ENCODE measurements around the gene SLC25A1.

GRCh38 chr22:19136915-19137314 lies 41.6 kb downstream of the SLC25A1 start:
- TF ChIP-seq JUN (IDR thresholded peaks at IDR 0.05) (no peak), ATOH8 (CRISPR knock-in tag; IDR thresholded peaks at IDR 0.05; ENCODE audit: low read depth) (no peak), KDM1A (IDR thresholded peaks at IDR 0.05; ENCODE audit: low read depth) (no peak), MAX (IDR thresholded peaks at IDR 0.05) (no peak), EP300 (IDR thresholded peaks at IDR 0.05) (no peak), RAD21 (conservative IDR thresholded peaks at IDR 0.05 in 1 of 2, IDR thresholded peaks at IDR 0.05 in 1 of 2) (no peak), MYC (IDR thresholded peaks at IDR 0.05; ENCODE audit: borderline replicate concordance, low read length) (no peak), MAZ (IDR thresholded peaks at IDR 0.05; ENCODE audit: borderline replicate concordance, low read depth, low read length) (no peak), NPAS2 (CRISPR knock-in tag; IDR thresholded peaks at IDR 0.05; ENCODE audit: borderline replicate concordance) (no peak), BHLHE40 (IDR thresholded peaks at IDR 0.05; ENCODE audit: low read depth, low read length) (no peak), FOSL2 (IDR thresholded peaks at IDR 0.05) (no peak), FOSL2 (CRISPR knock-in tag; IDR thresholded peaks at IDR 0.05) (no peak), POLR2A (IDR thresholded peaks at IDR 0.05; ENCODE audit: low read length) (no peak), POLR2AphosphoS2 (conservative IDR thresholded peaks at IDR 0.05; ENCODE audit: low read length) (no peak), CTCF (IDR thresholded peaks at IDR 0.05) (no peak)

Measured in A549 (cell line).